ENCODE results near the gene TBC1D9. TPM values are rescaled to one million over a fixed set of nuclear protein-coding genes. Genes with fewer than 3 reads are reported as not detected.

Gene TBC1D9
- total RNA-seq, 1 experiment from 2014 or later: 9.5 TPM

DNA sequence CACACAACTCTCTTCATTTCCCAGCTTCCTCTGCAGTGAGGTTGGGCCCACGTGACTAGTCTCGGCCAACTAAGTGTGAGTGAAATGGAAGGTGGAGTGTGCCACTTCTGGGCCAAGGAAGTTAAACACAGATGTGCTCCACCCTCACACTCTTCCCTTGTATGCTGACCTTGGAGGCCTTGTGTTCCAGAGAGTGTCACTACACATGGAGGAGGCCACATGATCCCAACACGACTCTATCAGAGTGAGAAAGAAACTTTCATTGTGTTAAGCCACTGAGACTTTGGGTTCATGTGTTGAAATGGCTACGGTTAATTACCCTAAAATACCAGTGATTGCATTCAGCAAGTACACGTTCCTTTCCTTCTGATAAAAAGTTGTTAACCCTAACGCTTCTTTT is 55.1 kb downstream of the TBC1D9 start:
- ChIA-PET RAD21 (ENCODE audit: low non-redundant PET in 1 of 2, low total read pairs in 2 of 2, uncharacterized antibody in 2 of 2, unreplicated experiment in 2 of 2) (no interaction called here), CTCF (no interaction called here), POLR2A (no interaction called here)
- DNase-seq (ENCODE audit: low read depth, low spot score) (no peak), ATAC-seq (no peak)
- Histone ChIP-seq H3K4me1 (ENCODE audit: control insufficient read depth in 1 of 2, insufficient read depth in 2 of 2, low read length in 2 of 2) (no peaks in the 10 kb centered on the region), H3K27me3 (ENCODE audit: insufficient read depth, low read length) (no peaks in the 10 kb centered on the region), H3K79me2 (ENCODE audit: insufficient read depth, low read length) (no peaks in the 10 kb centered on the region), H2AFZ (ENCODE audit: low read depth, low read length, poor library complexity, severe bottlenecking) (no peak overlapping the region), H3K4me2 (ENCODE audit: low read length) (no peak overlapping the region), H3K9me2 (ENCODE audit: insufficient read depth) (no peaks in the 10 kb centered on the region), H3K4me3 (replicated peaks in 1 of 2; ENCODE audit: low read depth in 1 of 2, low read length in 2 of 2) (no peak overlapping the region), H3K36me3 (ENCODE audit: control insufficient read depth in 1 of 2, insufficient read depth in 2 of 2, low read length in 2 of 2) (no peaks in the 10 kb centered on the region), H3K9ac (ENCODE audit: low read length) (no peak overlapping the region), H4K20me1 (ENCODE audit: insufficient read depth) (no peaks in the 10 kb centered on the region), H3K9me3 (ENCODE audit: control insufficient read depth in 1 of 2, insufficient read depth in 1 of 2, low read depth in 1 of 2, low read length in 2 of 2) (no peaks in the 10 kb centered on the region), H3K27ac (ENCODE audit: low read depth, low read length) (no peak overlapping the region)
- no peak for TF ChIP-seq ZBTB33 (IDR thresholded peaks at IDR 0.05; ENCODE audit: extremely low read depth, insufficient replicate concordance, low read length)
- no peak for TF ChIP-seq YY1 (IDR thresholded peaks at IDR 0.05; ENCODE audit: extremely low read depth, insufficient replicate concordance, low read depth, low read length)
- no peak for TF ChIP-seq RAD21 (IDR thresholded peaks at IDR 0.05; ENCODE audit: low read depth)
- TF ChIP-seq, protein P1, sequence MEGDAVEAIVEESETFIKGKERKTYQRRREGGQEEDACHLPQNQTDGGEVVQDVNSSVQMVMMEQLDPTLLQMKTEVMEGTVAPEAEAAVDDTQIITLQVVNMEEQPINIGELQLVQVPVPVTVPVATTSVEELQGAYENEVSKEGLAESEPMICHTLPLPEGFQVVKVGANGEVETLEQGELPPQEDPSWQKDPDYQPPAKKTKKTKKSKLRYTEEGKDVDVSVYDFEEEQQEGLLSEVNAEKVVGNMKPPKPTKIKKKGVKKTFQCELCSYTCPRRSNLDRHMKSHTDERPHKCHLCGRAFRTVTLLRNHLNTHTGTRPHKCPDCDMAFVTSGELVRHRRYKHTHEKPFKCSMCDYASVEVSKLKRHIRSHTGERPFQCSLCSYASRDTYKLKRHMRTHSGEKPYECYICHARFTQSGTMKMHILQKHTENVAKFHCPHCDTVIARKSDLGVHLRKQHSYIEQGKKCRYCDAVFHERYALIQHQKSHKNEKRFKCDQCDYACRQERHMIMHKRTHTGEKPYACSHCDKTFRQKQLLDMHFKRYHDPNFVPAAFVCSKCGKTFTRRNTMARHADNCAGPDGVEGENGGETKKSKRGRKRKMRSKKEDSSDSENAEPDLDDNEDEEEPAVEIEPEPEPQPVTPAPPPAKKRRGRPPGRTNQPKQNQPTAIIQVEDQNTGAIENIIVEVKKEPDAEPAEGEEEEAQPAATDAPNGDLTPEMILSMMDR (IDR thresholded peaks at IDR 0.05 in 2 of 3, conservative IDR thresholded peaks at IDR 0.05 in 1 of 3; ENCODE audit: borderline replicate concordance in 1 of 3, insufficient read depth in 1 of 3, low read depth in 2 of 3, low read length in 2 of 3): no peak
- TF ChIP-seq POLR2AphosphoS5 (IDR thresholded peaks at IDR 0.05; ENCODE audit: low read depth, low read length): no peak
- TF ChIP-seq REST (IDR thresholded peaks at IDR 0.05; ENCODE audit: low read depth): no peak
- no TSS peak for BruUV-seq (replicated peaks)
- intact Hi-C loops (cut with micrococcal nuclease): no loop called here
